NCI-H1694 (cell line): Measurements from ENCODE around the gene CMTM5.

Experiments
- DNase-seq: peaks from one replicate; lab custom pipeline; 2025; lab: John Stamatoyannopoulos, UW

CMTM5 gene

DNA sequence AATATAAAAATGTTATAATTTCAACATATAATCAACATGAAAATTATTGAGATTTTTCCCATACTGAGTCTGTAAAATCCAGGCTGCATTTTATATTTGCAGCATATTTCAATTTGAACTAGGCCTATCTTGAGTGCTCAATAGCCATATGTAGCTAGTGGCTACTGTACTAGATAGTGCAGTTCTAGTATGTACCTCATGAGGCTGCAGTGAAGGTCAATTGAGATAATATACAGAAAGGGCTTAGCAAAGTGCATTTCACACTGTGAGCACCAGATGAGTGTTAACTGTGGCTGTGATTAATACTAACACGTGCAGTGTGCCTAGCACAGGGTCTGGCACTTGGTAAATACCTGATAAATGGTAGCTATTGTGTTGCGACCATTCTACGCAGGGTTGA lies 18.8 kb upstream of the CMTM5 start:
- DNase-seq: no peak

DNA sequence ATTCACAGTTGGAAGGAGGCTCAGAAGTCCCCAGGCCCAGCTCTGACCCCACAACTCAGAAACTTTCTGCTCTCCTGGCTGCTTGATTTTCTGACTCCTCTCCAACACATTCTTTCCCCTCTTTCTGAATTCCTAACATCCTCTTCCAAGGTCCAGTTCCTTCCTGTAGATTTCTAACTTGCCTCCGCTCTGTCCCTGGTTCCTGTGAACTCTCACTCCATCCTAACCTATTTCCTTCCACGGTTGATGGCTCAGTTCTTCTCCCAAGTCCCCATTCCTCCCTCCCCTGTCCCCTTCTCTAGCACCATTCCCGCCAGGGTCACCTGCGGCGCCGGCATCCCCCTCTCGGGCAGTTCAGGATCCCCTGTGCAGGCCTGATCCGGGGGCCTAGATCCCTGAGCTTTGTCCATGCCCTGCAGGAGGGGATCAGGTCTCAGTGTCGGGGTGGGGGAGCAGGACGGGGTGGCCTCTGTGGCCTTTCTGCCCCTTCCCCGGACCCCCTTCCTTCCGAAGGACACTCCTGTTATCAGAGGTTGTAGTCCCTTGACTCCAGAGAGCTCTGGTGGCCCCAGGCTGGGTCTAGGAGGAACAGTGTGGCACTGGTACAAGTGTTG lies 18.2 kb upstream of the CMTM5 start:
- DNase-seq: no peak

DNA sequence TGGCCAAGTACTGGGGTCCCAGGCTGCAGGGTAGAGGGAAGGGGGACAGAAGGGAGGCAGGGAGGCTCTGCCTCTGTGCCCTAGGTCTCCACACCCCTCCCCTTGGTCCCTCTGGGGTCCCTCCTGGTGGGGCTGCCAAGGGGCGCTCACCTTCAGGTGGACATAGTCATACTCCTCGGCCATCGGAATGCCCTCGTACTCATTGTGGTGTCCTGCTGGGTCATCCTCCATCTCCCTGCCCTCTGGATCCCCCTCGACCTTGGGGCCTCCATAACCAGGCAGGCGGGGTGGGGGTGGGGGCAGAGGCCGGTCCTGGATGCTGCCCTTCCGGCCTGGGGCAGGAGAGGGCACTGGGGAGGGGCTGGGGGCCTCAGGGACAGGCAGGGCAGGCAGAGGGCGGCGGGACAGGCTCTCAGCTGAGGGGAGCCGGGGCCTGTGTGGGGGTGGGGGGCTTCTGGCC lies 17.6 kb upstream of the CMTM5 start:
- no peak for DNase-seq

DNA sequence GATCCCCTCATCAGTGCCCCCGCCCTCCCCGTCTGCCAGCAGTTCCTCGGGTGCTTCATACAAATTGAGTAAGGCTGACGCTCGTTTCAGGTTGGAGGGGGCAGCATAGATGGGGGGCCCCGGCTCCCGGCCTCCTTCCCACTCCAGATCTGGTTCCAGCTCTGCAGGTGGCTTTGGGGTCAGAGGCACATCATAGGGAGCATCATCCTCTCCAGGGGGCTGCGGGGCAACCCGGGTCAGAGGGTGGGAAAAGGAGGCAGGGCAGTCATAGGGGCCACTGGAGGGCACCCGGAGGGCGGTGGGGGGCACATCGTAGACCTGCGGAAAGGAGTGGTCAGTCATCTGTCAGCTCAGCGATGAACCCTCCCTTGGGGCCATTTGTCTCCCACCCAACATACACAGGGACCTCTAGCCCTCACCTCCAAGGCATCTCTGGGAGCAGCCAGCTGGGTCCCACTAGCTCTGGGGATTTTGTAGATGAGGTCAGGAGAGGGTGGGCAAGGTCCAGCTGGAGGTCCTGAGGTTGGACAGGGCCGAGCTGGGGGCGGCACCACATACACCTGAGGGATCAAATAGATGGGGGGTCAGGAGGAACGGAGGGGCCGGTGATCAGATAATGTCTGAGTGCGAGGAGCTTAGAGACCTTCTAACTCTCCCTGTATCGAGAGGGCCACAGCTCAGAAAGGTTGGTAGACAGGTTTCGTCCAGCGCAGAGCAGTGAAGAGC lies 17.0 kb upstream of the CMTM5 start:
- no peak for DNase-seq

DNA sequence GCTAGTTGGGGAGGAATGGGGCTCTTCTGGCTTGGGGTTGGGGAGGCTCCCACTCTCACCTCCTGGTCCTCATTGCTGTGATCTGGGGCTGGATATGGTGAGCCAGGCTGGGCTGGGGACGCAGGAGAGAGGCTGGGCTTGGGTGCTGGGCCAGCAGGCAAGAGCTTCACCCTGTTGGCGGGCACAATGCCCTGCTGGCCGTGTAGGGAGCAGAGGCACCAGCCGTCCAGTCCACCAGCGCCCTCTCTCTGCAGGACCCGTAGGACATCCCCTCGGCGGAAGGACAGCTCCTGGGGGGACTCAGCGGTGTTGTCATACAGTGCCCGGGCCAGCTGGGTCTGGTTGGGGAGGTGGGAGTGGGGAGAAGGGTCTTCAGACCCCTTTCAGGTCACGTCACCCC lies 16.4 kb upstream of the CMTM5 start:
- DNase-seq: no peak

DNA sequence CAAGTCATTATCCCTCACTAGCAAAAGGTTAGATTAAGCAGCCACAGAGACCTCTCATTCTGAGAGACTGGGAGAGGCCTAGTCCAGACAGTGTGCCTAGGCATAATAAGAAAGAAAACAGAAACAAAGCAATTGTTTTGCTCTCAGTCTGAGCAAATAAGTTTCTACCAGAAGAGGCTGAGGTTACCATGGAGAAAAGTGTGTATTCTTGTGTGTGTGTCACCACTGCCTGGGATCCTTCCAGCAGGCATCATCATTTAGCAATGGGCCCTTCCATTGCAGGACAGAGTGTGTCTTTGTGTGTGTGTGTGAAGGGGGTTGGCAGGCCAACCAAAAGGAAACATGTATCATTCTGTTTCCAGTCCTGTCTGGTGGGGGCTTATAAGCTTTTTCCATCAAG lies 15.5 kb upstream of the CMTM5 start:
- DNase-seq: no peak

DNA sequence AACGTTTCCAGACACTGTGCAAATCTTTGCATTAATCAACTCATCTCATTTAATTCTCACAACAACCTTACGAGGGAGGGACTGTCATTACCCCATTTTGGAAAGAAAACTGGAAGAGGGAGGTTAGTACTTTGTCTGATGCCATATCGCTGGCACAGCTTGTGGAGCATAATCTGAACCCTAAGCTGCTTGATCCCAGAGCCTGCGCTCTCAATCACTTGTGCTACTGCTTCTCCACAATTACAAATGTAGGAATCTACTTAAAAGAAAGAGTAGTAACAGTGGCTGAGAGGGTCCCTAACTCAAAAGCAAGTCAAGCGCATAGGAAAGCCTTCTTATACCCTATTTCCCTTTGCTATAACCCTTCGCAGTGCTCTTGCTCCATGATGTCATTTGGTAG lies 15.1 kb upstream of the CMTM5 start:
- no peak for DNase-seq

DNA sequence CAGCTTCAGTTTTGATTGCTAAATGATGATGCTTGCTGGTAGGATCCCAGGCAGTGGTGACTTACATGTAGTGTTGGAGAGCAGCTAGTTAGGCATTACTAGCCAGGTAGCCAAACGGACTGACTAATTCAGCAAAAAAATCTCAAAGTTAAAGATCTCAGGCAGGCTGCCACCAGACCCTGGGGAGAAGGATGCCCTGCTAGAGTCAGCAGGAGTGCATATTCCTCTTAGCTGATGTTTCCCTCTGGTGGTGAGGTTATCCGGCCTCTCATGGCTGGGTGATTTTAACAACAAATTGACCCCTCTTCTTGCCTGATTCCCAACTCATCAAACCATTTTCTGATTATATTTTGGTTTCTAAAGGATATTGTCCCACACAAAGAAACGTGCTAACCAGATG lies 14.6 kb upstream of the CMTM5 start:
- DNase-seq: no peak

DNA sequence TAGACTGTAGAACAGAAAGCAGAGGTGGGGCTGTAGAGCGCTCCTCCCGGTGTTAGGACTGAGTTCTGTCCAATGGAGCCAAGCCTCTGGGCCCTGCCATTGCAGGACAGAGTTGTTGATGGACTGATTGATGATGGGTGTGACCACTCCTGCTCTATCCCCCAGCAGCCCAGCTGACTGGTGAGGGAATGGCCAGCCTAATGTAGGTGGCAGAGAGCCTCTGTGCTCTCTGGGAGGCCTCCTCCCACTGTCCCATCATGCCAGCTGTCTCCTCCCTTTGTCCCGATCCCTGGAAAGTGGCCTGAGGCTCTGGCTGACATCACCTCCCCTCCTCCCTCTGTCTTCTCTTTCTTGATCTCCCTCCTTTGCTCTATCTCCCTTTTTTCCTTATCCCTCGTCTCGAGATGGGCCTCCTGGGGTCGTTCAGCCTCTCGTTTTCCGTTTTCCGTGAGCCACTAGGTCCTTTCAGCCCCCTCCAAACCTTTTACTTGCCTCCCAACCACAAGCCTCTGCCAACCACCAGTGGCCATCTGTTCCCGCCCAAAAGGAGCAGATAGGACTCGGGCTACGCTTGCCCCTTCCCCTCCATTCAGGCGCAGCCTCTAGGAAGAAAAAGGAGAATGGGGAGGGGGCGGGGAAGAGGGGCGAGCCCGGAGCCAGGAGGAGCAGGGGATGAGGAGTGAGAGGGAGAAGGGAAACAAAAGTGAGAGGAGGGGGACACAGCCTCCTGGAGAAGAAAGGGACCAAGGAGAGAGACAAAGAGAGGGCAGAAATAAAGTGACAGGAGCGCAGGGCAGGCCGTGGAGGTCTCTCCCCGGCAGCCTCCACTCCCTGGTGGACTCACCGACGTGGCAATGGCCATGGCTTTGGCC lies 12.4 kb upstream of the CMTM5 start:
- DNase-seq: peak; percentile 35

DNA sequence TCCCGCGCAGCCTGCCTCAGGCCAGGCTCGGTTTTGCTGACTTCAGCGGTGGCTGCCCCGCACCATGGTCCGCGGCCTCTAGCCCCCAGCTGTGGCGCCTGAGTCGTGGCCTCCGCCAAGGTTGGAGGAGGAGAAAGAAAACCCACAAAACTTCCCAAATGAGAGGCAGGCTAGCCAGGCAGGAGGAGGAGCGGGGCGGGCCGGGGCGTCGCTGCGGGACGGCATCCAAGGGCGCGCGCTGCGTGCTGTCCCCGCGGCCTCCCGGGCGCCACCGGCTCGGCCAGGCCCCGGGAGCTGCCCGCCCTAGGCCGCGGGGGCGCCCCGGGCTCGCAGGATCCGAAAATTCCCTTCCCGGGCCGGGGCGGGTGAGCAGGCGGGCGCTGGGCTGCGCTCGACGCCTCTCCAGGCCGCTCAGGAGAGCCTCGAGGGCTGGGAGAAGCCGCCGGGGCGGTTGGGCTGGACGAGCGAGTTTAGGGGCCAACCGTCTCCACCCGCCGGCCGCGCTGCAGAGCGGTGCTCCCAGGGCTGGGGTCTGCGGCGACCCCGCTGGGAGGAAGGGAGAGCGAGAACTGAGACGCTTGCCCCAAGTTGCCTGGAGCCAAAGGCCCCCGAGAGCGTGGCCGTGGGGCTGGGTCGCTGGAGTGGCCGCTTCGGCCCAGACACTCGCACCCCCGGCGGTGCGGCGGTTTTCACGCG lies 11.7 kb upstream of the CMTM5 start, which contains the start of gene EFS:
TSS of gene EFS (minus strand) at position 137 of the 696 bp plus-strand sequence. CDS start 147 bp downstream, outside the sequence.
- no peak for DNase-seq

DNA sequence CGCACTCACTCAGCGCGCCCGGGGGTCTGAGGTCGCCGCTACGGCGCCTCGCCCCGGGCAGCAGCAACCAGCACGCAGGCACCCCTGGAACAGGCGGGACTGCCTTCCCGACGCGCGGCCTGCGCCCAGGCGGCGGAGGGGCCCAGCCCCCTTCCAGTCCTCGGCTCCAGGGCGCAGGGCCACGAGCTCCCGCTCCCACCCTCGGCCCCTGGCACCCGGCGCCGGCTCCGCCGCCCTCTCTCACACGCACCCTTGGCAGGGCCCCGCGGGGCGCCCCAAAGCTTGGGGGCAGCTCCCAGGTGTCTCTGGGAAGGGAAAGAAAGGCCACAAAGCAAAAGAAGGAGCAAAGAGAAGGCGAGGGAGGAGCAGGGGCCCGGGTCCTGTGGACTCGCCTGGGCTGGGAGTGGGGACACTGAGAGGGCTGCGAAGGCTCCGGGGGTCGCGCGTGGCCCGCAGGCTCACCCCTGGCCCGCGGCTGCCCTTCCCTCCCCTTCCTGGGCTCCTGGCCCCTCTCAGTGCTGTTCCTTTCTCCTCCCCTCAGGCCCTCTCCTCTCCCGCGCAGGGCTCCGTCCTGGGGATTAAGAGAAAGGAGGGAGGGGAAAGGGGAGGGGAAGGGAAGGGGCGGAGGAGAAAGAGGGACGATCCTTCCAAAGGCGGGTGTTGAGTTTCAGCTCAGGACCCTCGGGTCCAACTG lies 11.0 kb upstream of the CMTM5 start:
- DNase-seq: peak; percentile 87

DNA sequence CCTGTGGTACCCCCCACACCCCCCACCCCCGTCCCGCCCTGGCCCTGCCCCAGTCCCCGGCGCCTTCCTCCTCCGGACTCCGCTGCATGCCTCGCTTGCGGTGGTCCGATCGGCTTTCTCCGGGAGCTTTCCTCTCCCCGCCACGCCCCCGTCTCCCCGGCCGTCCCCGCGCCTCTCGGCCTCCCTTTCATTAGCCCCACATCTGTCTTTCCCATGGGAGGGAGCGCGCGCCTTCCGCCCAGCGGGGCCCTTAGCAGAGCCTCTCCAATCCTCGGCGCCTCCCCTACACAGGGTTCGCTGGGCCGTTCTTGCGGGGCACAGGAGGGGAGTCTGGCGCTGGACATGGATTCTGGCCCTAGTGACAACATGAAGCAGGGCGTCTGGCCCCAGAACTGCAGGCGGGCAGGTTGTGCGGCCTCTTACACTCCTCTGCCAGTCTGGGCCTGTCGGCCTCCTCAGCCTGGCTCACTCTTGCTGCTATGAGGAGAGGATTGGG lies 10.4 kb upstream of the CMTM5 start:
- DNase-seq: peak; percentile 87

DNA sequence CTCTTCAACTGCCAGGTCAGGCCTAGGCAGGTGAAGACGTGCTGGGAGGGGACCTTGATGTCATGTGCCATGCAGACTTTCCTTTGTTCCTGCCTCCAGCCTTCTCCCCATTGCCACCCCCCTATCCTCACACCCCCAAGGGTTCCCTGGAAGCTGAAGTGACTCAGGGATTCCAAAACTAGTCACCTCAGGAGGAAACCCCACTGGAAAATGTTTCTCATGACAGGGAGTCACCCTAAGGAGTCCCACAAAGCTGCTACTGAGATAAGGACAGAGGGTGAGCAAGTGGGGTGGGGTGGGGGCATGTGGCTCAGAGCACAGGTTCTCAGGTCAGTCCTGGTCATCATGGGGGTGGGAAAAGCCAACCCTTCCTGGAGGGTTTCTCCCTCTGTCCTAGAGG lies 6.6 kb upstream of the CMTM5 start:
- DNase-seq: no peak

DNA sequence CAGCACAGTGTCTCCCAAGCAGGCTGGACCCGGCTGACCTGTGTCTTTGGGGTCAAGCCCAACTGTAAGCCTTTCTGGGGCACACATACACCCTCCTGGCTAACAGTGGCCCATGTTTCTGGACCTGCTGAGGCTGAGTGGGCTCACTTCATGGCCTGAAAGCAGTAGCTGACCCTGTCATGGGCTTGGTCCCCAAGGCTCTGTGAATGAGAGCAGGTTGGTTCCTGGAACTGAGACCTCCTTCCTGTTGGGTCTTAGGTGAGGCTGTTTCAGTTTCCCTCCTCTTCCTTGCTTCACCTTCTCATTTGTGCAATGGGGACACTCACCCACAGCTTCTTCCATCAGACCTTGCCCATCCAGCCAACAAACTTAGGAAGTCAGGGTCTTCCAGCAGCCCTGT lies 5.0 kb upstream of the CMTM5 start:
- no peak for DNase-seq

DNA sequence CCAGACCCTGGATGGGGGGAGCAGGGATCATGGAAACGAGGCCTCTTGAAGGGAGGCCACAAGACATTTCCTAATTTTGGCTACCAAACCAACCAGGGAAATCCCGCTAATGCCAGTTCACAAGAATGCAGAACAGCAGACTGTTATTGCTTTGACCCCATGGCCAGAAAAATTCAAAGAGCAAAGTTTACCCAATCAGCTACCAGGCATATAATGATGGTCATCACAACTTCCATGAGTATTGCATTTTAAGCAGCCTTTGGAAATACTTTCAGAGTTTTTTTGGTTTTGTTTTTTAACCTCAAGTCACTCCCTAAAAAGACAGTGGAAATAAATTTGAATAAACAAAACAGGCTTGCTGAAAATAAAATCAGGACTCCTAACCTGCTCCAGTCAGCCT lies 4.3 kb upstream of the CMTM5 start, which contains the start of gene IL25:
TSS of gene IL25 (plus strand) at position 301 of the 400 bp plus-strand sequence.
- no peak for DNase-seq

DNA sequence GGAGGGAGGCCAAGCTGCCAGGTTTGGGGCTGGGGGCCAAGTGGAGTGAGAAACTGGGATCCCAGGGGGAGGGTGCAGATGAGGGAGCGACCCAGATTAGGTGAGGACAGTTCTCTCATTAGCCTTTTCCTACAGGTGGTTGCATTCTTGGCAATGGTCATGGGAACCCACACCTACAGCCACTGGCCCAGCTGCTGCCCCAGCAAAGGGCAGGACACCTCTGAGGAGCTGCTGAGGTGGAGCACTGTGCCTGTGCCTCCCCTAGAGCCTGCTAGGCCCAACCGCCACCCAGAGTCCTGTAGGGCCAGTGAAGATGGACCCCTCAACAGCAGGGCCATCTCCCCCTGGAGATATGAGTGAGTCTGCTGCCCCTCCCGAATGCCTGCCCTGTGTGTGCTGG lies 3.8 kb upstream of the CMTM5 start:
- no peak for DNase-seq

DNA sequence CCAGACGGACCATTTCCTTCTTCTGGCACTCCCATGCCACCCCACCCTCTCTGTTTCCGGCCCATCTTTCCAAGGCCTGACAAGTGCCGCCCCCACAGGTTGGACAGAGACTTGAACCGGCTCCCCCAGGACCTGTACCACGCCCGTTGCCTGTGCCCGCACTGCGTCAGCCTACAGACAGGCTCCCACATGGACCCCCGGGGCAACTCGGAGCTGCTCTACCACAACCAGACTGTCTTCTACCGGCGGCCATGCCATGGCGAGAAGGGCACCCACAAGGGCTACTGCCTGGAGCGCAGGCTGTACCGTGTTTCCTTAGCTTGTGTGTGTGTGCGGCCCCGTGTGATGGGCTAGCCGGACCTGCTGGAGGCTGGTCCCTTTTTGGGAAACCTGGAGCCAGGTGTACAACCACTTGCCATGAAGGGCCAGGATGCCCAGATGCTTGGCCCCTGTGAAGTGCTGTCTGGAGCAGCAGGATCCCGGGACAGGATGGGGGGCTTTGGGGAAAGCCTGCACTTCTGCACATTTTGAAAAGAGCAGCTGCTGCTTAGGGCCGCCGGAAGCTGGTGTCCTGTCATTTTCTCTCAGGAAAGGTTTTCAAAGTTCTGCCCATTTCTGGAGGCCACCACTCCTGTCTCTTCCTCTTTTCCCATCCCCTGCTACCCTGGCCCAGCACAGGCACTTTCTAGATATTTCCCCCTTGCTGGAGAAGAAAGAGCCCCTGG lies 1.2 kb upstream of the CMTM5 start:
- no peak for DNase-seq

DNA sequence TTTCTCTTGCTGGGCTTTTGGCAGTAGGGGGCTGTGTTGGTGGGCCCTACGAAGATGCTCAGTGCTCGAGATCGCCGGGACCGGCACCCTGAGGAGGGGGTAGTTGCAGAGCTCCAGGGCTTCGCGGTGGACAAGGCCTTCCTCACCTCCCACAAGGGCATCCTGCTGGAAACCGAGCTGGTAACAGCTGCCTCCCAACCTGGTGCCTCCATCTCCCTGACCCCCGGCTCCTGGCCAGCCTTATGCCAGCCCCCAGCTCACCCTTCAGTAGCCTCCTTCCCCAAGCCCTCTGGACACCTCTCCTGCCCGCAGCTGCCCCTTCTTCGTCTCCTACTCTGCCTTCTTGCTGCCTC lies 328 bp downstream of the CMTM5 start:
- DNase-seq: no peak

DNA sequence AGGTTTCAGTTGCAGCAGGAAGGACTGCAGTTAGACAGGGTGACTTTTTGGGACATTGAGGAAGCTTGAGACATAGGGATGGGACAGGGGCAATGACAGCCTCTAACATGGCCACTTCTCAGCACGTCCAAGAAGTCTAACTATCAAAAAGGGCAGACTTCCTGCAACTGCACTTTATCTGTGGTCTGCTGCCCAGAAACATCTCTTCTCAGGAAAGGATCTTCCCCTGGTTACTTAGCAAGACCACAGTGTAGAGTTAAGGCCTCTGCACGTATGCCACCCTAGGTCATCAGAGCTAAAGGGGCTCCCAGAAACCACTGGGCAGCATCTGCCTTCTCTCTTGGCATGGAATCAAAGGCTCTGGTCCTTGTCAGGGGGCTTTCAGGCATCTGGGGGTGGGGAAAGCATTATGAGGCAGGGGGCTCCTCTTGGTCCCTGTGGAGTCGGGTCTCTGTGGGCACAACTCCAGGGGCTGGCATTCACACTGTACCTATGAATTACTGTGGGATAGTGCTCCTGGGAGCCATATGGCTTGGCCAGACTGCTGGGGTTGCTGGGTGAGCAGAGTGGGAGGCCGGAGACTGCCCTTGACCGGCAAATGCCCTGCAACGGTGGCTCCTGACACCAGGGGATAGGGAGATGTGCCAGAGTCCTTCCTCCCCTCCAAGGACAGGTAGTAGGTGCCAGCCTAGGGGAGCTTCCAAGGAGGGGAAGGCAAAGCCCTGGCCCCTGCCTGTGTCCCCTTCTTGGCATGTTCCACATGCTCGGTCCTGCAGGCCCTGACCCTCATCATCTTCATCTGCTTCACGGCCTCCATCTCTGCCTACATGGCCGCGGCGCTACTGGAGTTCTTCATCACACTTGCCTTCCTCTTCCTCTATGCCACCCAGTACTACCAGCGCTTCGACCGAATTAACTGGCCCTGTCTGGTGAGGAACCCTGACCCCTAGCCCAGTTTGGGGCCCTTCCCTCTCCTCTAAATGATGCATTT lies 1.0 kb downstream of the CMTM5 start:
- no peak for DNase-seq
